ENCODE data around the gene ARHGAP24.
"Not testable (repeated sequence)": the region's sequence is repeated elsewhere in the genome, so short reads cannot be mapped to it uniquely, and the experiment has no call there.

The ARHGAP24 gene

GRCh38 chr4:85970535-85970934 is 495.6 kb downstream of the ARHGAP24 start:
- no peak for DNase-seq

- no peak for DNase-seq
Observed at GRCh38 chr4:85979276-85979675, 504.3 kb downstream of the ARHGAP24 start.

- no peak for DNase-seq
Observed at GRCh38 chr4:85986266-85986665, 511.3 kb downstream of the ARHGAP24 start.

DNA sequence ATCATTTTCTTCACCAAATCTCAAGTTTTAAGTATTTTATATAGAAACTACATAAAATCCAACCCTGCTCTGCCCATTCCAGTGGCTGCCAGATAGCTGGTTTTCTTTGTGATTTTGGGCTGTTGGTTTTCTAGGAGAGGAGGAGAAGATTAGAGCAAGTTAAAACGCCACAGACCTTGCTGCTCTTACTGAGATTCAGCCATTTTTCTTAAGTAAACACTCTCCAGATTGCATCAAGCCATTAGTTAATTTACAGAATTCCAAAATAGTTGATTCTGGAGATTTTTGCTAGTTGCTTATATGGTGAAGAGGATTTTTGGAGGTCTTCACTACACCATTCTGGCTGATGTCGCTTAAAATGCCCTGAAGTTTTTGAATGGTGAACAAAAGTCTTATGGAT is 518.7 kb downstream of the ARHGAP24 start:
- no peak for DNase-seq

GRCh38 chr4:85994576-85994975 is 519.6 kb downstream of the ARHGAP24 start:
- no peak for DNase-seq

- DNase-seq = no peak
Observed at GRCh38 chr4:85995361-85995760, 520.4 kb downstream of the ARHGAP24 start.

GRCh38 chr4:86001591-86001990 is 526.6 kb downstream of the ARHGAP24 start:
- DNase-seq = no peak

DNA sequence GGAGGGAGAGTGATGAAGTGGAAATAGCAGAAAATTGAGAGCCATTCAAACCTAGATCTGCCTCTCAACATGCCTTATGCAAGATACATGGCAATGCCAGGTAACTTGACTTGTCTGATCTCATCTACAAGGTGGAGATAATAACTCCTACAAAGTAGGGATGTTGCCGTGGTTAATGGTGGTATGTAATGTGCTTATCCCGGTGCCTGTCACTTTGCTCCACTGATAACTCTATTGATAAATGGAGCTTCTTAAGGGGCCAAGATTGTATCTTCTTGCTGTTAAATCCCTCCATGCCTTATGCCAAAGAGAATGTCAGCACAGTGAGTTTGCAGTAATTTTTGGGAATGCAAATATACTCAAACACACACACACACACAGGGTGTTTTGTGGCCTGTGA is 529.1 kb downstream of the ARHGAP24 start:
- DNase-seq = no peak

GRCh38 chr4:86006057-86006456 is 531.1 kb downstream of the ARHGAP24 start:
- DNase-seq = no peak

- no peak for DNase-seq
Observed at GRCh38 chr4:86007042-86007441, 532.1 kb downstream of the ARHGAP24 start.

GRCh38 chr4:86011117-86011516 is 536.2 kb downstream of the ARHGAP24 start:
- DNase-seq = no peak

DNA sequence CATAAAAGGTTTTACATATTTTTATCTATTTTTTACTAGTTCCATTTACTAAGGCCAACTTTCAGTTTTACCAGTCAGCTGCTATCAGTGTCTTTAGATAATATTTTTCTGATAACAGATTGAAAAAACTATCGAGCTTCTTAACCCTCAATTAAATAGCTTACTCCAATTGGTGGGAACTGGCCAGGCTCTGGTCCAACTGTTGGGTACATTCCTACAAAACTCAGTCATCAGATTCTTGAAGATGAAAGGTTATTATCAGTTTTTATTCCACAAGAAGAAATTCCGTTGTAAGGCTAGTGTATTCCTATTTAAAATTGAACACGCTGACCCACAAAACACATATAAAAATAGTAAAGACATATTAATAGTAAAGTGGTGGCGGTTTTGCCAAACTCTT is 538.7 kb downstream of the ARHGAP24 start:
- no peak for DNase-seq

DNA sequence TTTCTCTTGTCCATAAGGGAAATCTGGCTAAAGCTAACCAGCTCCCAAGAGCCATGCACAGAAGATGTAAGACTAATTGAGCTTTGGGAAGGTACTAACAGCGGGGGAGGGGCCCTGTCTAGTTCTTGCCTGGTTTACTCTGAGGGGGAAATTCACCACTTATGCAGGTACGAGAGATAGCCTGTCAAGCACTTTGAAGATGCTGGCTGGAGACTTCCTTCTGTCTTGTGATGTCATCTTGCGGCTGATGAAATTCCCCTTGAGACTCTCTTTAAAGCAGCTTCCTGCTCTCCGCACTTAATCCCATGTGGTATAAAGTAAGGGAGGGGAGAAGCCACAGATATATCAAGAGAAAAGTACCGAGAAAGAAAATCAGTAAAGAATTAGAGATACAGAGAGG is 539.6 kb downstream of the ARHGAP24 start:
- DNase-seq = no peak

DNA sequence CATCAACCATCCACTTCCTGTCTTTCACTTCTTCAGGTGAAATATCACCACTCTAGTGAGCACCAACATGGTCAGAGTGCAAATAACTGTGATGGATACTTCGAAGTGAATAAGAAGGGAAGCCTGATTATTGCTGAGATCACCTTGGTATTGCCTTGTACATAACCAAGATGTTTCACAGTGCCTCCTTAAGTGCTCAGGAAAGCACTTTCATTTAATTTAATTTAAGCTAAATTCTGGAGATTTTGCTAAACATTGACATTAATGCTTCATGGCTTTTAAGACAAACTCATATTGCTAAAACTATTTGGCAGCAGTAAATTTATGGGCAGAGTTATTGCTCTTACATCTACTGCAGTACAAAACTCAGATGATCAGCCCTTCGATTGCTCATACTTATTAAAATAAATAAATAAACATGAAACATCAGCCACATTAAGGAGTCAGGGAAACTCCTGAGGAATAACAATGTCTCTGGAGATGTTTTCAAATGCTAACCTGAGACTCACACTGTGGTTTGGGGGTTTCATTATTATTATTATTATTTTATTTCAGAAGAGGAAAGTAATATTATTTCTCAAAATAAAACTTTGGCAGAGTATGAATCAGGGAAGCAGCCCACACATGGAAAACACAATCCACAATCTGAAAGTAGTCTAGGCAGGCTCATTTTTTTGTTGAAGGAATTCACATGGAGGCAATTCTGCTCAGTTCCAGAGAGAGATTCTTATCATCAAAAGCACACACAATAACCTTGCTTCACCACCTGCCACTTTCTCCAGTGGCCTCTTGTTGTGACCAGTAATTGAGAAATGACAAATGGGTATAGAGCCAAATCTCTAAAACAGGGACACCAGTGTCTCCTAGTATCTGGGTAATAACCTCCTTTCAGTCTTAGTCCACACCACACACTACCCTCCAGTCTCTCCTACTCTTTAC is 540.7 kb downstream of the ARHGAP24 start:
- DNase-seq = no peak

DNA sequence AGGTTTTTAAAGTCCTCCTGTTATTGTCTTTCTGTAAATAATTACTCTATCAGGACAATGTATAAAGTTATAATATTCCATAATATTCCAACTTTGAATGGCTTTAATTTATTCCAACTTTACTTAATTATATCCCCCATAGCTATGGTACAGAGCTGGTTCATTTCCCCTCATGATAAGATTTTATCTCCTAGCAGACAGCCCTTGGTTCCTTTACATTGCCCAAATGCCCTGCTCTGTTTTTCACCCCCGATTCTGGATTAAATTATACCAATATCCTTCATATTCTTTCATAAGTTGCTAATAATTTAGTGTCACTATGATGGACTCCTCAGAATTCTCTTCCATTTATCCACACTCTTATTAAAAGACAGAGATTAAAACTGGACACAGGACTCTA is 544.4 kb downstream of the ARHGAP24 start:
- no peak for DNase-seq

- no peak for DNase-seq
Observed at GRCh38 chr4:86019906-86020305, 545.0 kb downstream of the ARHGAP24 start.

- not testable (repeated sequence) for DNase-seq
Observed at GRCh38 chr4:86021671-86022070, 546.7 kb downstream of the ARHGAP24 start.

GRCh38 chr4:86026720-86027119 is 551.8 kb downstream of the ARHGAP24 start:
- no peak for DNase-seq

DNA sequence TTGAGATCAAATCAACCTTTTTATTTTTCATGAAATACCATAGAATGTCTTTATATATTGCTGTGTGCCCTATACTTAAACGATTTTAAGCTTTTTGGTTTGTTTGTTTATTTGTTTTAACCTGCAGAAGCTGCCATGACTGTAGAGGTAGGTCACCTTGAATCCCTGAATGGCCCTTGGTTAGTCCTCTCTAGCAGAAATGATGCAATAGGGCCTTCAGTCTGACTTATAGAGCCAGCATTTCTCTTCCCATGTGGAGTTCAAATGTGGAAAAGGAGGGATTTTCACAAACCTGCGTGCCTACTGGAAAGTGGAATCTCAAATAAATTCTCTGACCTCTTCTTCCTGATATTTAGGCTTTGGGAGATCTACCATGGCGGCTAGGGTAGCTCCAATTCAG is 557.0 kb downstream of the ARHGAP24 start:
- no peak for DNase-seq

GRCh38 chr4:86032476-86033022 is 557.6 kb downstream of the ARHGAP24 start:
- DNase-seq = no peak

DNA sequence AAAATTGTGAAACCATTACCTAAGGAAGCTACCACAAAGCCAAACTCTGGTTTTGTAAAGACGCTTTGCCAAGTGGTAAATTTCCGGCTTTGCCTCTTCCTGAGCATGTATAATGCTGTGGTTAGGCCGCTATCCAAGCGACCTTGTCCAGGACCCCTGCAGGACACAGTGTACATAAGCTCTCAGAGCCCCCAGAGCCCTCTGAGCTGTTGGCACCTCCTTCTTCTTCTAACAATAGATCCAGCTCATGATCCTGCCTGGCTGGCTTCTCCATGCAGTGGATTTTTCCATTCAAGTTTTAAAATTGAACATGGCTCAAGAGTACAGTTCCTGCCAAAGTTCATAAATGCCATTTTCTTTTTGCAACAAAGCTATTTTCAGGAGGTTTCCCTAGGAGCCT is 558.2 kb downstream of the ARHGAP24 start:
- no peak for DNase-seq

DNA sequence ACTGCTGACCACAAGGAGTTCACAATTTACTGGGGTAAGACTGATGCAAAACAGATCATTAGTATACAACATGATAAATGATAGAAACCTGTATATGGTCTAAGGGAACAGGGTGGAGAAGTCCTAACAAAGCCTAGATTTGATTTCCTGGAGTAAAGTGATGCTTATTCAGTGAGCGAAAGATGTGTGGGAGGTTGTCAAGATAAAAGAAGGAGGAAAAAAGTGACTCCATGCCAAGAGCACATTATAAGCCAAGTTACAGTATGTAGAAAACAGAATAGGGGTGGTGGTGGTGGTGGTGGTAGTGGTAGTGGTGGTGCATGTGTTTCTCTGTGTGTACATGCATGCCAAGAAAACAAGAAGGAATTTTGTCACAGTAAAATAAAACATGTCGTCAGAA is 559.7 kb downstream of the ARHGAP24 start:
- no peak for DNase-seq

- DNase-seq = no peak
Observed at GRCh38 chr4:86035688-86036087, 560.7 kb downstream of the ARHGAP24 start.

DNA sequence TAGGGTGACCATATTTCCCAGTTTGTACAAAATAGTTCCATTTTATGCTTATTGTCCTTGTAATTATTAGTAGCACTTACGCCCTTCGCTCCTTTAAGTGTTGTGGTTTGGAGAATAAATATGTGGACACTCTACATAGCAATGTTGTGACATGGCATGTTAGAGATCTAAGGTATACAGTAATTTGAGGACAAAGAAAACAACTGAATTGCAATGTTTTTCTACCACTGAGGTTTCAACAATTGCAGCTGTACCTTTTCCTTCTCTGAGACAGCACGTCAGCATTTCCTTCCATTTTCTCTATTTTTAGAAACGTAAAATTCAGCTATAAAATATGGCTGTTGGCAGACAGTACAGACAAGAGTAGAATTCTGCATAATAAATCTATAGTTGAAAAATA is 561.8 kb downstream of the ARHGAP24 start:
- no peak for DNase-seq

DNA sequence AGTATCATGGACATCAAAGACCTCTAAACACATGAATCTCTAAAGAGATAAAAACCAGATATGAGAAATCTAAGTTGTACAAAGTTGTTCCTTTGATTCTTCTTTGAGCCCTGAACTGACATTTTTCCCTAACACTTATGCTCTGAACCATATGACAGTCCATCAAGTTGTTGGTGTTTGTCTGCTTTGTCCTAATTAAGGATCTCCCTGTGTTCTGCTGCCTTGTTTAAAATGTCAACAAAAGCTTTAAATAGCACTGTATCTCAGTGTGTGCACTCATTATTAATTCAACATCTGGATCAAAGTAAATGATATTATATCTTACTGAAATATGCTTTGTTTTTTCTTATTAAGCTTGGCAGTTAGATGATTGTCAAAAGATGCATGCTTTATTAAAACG is 563.1 kb downstream of the ARHGAP24 start:
- DNase-seq = no peak

Data from stimulated activated CD4-positive, alpha-beta T cell treated with anti-CD3 and anti-CD28 coated beads, Interleukin-4, amount 100 ng/mL, for 24 hours (primary cell).